D721Med (cell line): ENCODE measurements around the gene C17orf100.
"Not testable (repeated sequence)": the region's sequence is repeated elsewhere in the genome, so short reads cannot be mapped to it uniquely, and the experiment has no call there.

Experiments used
- DNase-seq: peaks from one replicate; pipeline ENCODE4 v3.0.0; 2011; ENCODE audit warnings: low spot score; ENCODE audit not compliant: insufficient read length
- FAIRE-seq: peaks from 2 replicates; lab custom pipeline; 2011; peaks lifted over from hg19 to GRCh38; lab: Jason Lieb, UNC
- TF ChIP-seq, protein P1 (sequence below): IDR thresholded peaks from 2 replicates; pipeline ENCODE4 v1.5.1; 2012; ENCODE audit warnings: mild to moderate bottlenecking, control low read depth; ENCODE audit not compliant: insufficient read depth; ENCODE audit errors: missing control alignments

C17orf100 gene

DNA sequence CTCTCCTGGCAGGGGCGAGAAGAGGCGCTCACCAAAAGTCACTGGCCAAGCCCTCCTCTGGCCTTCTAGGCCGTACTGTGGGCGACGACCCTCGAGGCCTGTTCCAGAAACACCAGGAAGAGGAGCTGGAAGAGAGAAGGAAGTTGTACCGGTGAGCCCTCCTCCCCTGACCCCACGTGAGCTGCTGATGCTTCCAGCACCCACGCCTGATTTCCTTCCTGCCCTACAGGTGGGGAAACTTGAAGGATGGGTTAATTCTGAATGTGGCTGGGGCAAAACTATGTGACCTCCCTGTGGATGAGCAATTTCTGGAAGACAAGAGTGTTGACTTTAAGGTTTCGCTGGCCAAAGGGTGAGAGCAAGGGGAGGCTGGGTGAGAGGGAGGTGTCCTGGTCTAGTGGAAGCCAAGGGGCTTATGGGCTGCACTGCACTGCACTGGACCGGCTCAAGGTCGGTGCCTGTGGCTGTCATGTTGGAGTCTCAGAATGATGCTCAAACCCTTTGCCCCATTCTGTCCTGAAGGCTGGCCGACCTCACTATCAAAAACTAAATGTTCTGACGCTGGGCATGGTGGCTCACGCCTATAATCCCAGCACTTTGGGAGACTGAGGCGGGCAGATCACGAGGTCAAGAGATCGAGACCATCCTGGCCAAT is 6.2 kb downstream of the C17orf100 start:
- TF ChIP-seq, protein P1, sequence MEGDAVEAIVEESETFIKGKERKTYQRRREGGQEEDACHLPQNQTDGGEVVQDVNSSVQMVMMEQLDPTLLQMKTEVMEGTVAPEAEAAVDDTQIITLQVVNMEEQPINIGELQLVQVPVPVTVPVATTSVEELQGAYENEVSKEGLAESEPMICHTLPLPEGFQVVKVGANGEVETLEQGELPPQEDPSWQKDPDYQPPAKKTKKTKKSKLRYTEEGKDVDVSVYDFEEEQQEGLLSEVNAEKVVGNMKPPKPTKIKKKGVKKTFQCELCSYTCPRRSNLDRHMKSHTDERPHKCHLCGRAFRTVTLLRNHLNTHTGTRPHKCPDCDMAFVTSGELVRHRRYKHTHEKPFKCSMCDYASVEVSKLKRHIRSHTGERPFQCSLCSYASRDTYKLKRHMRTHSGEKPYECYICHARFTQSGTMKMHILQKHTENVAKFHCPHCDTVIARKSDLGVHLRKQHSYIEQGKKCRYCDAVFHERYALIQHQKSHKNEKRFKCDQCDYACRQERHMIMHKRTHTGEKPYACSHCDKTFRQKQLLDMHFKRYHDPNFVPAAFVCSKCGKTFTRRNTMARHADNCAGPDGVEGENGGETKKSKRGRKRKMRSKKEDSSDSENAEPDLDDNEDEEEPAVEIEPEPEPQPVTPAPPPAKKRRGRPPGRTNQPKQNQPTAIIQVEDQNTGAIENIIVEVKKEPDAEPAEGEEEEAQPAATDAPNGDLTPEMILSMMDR, result no peak
- DNase-seq, result no peak
- FAIRE-seq, result no peak

DNA sequence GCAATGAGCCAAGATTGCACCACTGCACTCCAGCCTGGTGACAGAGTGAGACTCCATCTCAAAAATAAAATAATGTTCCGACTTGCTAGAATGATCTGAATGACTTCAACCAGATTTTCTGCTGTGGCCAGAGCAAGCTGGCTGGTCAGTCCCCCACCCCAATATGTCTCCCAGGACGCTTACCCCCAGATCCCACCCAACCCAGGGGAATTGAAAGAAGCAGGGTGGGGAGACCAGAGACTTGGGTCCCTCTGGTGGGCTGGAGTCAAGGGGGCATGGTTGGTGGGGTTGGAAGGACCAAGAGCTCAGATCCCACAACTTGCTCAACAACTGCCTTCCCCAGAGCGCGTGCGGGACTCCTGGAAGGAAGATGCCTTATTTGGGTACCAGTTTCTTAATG is 6.8 kb downstream of the C17orf100 start:
- not testable (repeated sequence) for DNase-seq, FAIRE-seq

DNA sequence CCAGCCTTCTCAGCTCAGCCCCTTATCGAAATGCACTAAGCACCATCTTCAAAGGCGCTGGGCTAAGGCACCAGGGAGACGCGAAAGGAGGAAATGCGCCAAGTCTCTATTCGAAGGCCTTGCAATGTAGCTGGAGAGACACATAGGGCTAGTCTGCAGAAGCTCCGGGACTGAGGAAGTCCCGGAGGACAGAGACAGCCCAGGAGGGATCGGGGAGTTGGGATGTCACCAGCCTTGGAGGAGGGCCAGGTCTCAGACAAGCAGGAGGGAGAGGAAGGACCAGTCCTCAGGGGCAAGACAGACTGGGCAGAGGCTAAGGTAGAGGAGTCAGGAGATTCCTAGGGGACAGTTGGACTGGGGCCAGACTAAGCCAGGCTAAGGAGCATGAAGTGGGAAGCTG is 8.5 kb downstream of the C17orf100 start:
- TF ChIP-seq, protein P1, result no peak
- FAIRE-seq (no peak), DNase-seq (no peak)

DNA sequence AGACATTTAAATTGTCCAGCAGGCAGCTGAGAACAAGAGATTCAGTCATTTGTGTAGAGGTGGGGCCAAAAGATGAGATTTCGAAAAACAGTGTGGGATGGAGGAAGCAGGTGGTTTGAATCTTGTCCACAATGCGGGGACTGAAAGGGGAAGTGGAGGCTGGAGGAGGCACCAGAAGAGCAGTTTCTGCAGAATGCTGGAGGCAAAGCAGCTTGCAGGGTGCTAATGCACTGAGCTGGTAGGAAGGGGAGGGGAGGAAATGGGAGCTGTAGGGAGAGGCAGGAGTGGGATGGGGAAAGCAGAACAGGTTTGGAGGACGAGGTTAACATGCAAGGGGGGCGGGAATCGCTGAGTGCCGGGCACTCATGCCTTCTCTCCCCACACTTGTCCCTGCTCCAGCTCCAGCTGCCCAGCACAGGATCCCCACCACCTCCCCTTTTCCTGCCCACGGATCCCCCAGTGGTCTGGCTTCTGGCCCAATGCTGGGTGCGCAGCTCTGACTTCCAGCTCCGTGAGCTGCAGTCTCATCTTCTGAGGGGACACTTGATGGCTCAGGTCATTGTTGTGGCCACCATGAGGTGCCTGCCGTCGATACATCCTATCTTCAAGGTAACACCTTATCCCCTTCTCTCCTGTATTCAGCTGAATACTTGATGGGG is 9.4 kb downstream of the C17orf100 start:
- TF ChIP-seq, protein P1, result no peak
- DNase-seq (no peak), FAIRE-seq (no peak)

DNA sequence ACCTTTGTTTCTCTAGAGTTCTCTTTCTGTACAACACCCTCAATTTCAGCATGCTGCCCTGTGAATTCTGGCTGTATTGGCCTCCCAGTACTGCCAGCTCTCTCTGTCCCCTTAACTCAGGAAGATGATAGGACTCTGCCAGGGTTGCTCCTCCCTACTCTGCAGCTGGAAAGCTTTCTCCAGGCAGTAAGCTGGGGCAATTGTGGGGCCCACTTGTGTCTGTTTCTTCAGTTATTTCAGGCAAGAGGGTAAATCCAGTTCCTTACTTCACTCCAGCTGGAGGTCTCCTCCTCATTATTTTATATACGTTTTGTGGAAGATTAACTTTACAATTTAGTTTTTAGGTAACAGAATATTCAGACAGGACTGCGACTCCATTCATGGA is 9.9 kb downstream of the C17orf100 start:
- TF ChIP-seq, protein P1, result no peak
- no peak for FAIRE-seq

DNA sequence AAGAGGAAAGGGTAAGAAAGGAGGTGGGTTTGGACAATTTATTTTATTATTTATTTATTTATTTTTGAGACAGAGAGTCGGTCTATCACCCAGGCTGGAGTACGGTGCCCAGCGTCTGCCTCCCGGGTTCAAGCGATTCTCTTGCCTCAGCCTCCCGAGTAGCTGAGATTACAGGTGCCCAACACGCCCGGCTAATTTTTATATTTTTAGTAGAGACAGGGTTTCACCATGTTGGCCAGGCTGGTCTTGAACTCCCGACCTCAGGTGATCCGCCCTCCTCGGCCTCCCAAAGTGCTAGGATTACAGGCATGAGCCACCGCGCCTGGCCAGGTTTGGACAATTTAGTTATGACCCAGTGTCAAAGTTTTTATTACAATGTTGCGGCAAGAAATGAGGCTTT is 11.6 kb downstream of the C17orf100 start:
- FAIRE-seq, result not testable (repeated sequence)

More for the DNA sequence above, 9.9 kb downstream of the C17orf100 start:
- no peak for DNase-seq

DNA sequence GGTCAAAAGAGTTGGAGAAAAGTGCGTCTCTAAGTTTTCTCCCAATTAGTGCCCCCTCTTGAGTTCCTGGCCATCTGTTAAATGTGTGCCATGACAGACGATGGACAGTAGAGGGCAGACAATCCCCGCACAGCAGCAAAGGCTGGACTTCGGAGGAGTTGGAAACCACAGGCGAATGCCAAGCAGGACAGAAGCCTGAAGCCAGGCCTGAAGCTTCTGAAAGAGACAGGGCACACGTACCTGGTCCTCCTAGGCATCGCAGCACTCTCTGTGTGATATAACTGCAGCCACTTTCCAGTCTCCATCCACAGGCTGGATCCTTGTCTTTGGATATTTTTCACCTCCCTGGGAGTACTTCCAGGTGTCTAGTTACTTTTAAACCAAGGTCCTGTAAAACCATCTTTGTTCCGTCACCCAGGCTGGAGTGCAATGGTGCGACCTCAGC is 14.5 kb downstream of the C17orf100 start:
- DNase-seq (peak; percentile 68), FAIRE-seq (no peak)
- TF ChIP-seq, protein P1, result peak; percentile 71

More for the DNA sequence above, 11.6 kb downstream of the C17orf100 start:
- not testable (repeated sequence) for DNase-seq

DNA sequence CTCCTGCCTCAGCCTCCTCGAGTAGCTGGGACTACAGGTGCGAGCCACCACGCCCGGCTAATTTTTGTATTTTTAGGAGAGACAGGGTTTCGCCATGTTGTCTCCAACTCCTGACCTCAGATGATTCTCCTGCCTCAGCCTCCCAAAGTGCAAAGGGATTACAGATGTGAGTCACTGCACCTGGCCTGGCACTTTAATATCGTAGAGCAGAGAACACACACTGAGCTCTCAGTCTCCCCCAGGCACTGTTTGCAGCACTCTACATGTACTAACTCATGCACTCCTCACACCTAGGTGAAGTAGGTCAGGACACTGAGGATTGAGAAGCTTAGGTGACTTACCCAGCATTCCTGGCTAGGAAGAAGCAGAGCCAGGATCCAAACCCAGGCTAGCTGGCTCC is 15.0 kb downstream of the C17orf100 start:
- FAIRE-seq (no peak), DNase-seq (no peak)
- TF ChIP-seq, protein P1, result no peak
